Neural progenitor cell (in vitro differentiated cells): Measurements from ENCODE around the gene ALDH3A1. TPM values are rescaled to one million over a fixed set of nuclear protein-coding genes. Genes with fewer than 3 reads are reported as not detected.

ENCODE experiments used
- DNase-seq: peaks from one replicate; pipeline ENCODE4 v3.0.0-alpha.2; 2016; ENCODE audit warnings: low spot score
- H2AFZ ChIP-seq: fragments of 200-600 bp; sonication (generic); replicated peaks from 2 replicates; pipeline ENCODE4 v1.6.1; 2016; ENCODE audit warnings: antibody characterized with exemption
- H3F3A ChIP-seq: fragments of 200-600 bp; sonication (generic); 2 replicates; pipeline ENCODE4 v1.6.1; 2016; ENCODE audit warnings: antibody characterized with exemption, low read depth
- H3K27ac ChIP-seq: fragments of 200-600 bp; sonication (generic); 2 replicates; pipeline ENCODE4 v1.5.1; 2016; ENCODE audit warnings: mild to moderate bottlenecking
- H3K27me3 ChIP-seq: fragments of 200-600 bp; sonication (generic); 2 replicates; pipeline ENCODE4 v1.6.1; 2016; ENCODE audit warnings: mild to moderate bottlenecking, moderate library complexity
- H3K36me3 ChIP-seq: fragments of 200-600 bp; sonication (generic); 2 replicates; pipeline ENCODE4 v1.5.1; 2016
- H3K4me1 ChIP-seq: fragments of 200-600 bp; sonication (generic); 2 replicates; pipeline ENCODE4 v1.6.1; 2016; ENCODE audit warnings: mixed run types
- H3K4me2 ChIP-seq: fragments of 200-600 bp; sonication (generic); 2 replicates; pipeline ENCODE4 v1.6.1; 2016
- H3K4me3 ChIP-seq: fragments of 200-600 bp; sonication (generic); 2 replicates; pipeline ENCODE4 v1.5.1; 2016
- H3K79me2 ChIP-seq: fragments of 200-600 bp; sonication (generic); 2 replicates; pipeline ENCODE4 v1.6.1; 2016; ENCODE audit warnings: low read depth
- H3K9ac ChIP-seq: fragments of 200-600 bp; sonication (generic); 2 replicates; pipeline ENCODE4 v1.6.1; 2016
- H3K9me3 ChIP-seq: fragments of 200-600 bp; sonication (generic); 2 replicates; pipeline ENCODE4 v1.5.1; 2016; ENCODE audit warnings: low read depth
- H4K20me1 ChIP-seq: fragments of 200-600 bp; sonication (generic); 2 replicates; pipeline ENCODE4 v1.6.1; 2016; ENCODE audit warnings: low read depth
- H3K27ac Mint-ChIP-seq: 3 replicates; pipeline ENCODE4 v1.8.0; 2021; ENCODE audit warnings: mixed read lengths
- H3K27me3 Mint-ChIP-seq: 2 replicates; pipeline ENCODE4 v1.8.0; 2022; ENCODE audit warnings: low read depth, mild to moderate bottlenecking, inconsistent platforms, moderate library complexity, mixed read lengths; ENCODE audit not compliant: insufficient read depth
- H3K36me3 Mint-ChIP-seq: 3 replicates; pipeline ENCODE4 v1.8.0; 2021; ENCODE audit warnings: mixed read lengths
- H3K4me1 Mint-ChIP-seq: 3 replicates; pipeline ENCODE4 v1.8.0; 2021; ENCODE audit warnings: mixed read lengths
- H3K4me3 Mint-ChIP-seq: 3 replicates; pipeline ENCODE4 v1.8.0; 2021; ENCODE audit warnings: mild to moderate bottlenecking, moderate library complexity, mixed read lengths
- H3K9me3 Mint-ChIP-seq: 3 replicates; pipeline ENCODE4 v1.8.0; 2020; ENCODE audit warnings: mixed read lengths
- CTCF ChIP-seq: fragments of 200-600 bp; sonication (generic); IDR thresholded peaks from 2 replicates; pipeline ENCODE4 v1.5.1; 2017; ENCODE audit warnings: antibody characterized with exemption, mild to moderate bottlenecking
- EZH2 ChIP-seq: fragments of 200-600 bp; sonication (generic); IDR thresholded peaks from 2 replicates; pipeline ENCODE4 v1.6.1; 2017; ENCODE audit warnings: antibody characterized with exemption, mild to moderate bottlenecking, moderate library complexity
- EZH2phosphoT487 ChIP-seq: fragments of 200-600 bp; sonication (generic); IDR thresholded peaks from 2 replicates; pipeline ENCODE4 v1.6.1; 2017; ENCODE audit warnings: antibody characterized with exemption
- total RNA-seq: library from RNA; depleted of rRNA; stranded (reverse); fragments of >200 nt; gene quantifications from 2 replicates; pipeline ENCODE4 v1.2.3, GENCODE V29; 2015; ENCODE audit warnings: low replicate concordance

The ALDH3A1 gene
- total RNA-seq, 1 donor from 2014 or later, result not detected

- H3K4me1 ChIP-seq, result peaks cover 6% of the 10 kb centered on the region
- no peaks in the 10 kb centered on the region for H3K9me3 ChIP-seq
- Mint-ChIP-seq H3K27me3 (peaks cover 16% of the 10 kb centered on the region), H3K4me3 (no peak overlapping the region), H3K9me3 (no peaks in the 10 kb centered on the region), H3K36me3 (no peaks in the 10 kb centered on the region), H3K4me1 (peaks cover 6% of the 10 kb centered on the region), H3K27ac (no peak overlapping the region)
- peaks cover 13% of the 10 kb centered on the region for H3F3A ChIP-seq
- no peaks in the 10 kb centered on the region for H3K79me2 ChIP-seq
- H3K36me3 ChIP-seq, result no peaks in the 10 kb centered on the region
- H3K27me3 ChIP-seq, result peaks cover 5% of the 10 kb centered on the region
- H2AFZ ChIP-seq, result no peak overlapping the region
- H3K4me2 ChIP-seq, result no peak overlapping the region
- TF ChIP-seq EZH2, result no peak
- H4K20me1 ChIP-seq, result no peaks in the 10 kb centered on the region
- H3K9ac ChIP-seq, result no peak overlapping the region
- H3K4me3 ChIP-seq, result no peak overlapping the region
- H3K27ac ChIP-seq, result no peak overlapping the region
- DNase-seq, result no peak
These were observed 6.2 kb downstream of the ALDH3A1 start for GRCh38 chr17:19741832-19742457.

- no peaks in the 10 kb centered on the region for H3K9me3 ChIP-seq
- no peaks in the 10 kb centered on the region for H3K36me3 ChIP-seq
- Mint-ChIP-seq H3K27ac (no peak overlapping the region), H3K4me3 (no peak overlapping the region), H3K9me3 (no peaks in the 10 kb centered on the region), H3K36me3 (no peaks in the 10 kb centered on the region), H3K4me1 (peaks cover 6% of the 10 kb centered on the region), H3K27me3 (peaks cover 14% of the 10 kb centered on the region)
- H3K9ac ChIP-seq, result no peak overlapping the region
- peaks cover 10% of the 10 kb centered on the region for H3F3A ChIP-seq
- H4K20me1 ChIP-seq, result no peaks in the 10 kb centered on the region
- no peaks in the 10 kb centered on the region for H3K79me2 ChIP-seq
- H3K4me1 ChIP-seq, result peaks cover 6% of the 10 kb centered on the region
- no peak overlapping the region for H3K4me2 ChIP-seq
- no peak overlapping the region for H2AFZ ChIP-seq
- no peak for DNase-seq
- no peak overlapping the region for H3K27ac ChIP-seq
- H3K4me3 ChIP-seq, result no peak overlapping the region
- no peak for TF ChIP-seq EZH2
- TF ChIP-seq EZH2phosphoT487, result no peak
- no peak for TF ChIP-seq CTCF
- H3K27me3 ChIP-seq, result peaks cover 5% of the 10 kb centered on the region
These were observed 7.2 kb downstream of the ALDH3A1 start for GRCh38 chr17:19740933-19741332.

- Histone ChIP-seq H3K4me2 (no peak overlapping the region), H3K27ac (no peak overlapping the region), H3K4me3 (no peak overlapping the region), H3K27me3 (no peaks in the 10 kb centered on the region), H3K79me2 (no peaks in the 10 kb centered on the region), H3K9me3 (no peaks in the 10 kb centered on the region), H3F3A (no peaks in the 10 kb centered on the region), H4K20me1 (no peaks in the 10 kb centered on the region), H3K36me3 (no peaks in the 10 kb centered on the region), H3K4me1 (no peaks in the 10 kb centered on the region), H2AFZ (no peak overlapping the region), H3K9ac (no peak overlapping the region)
- Mint-ChIP-seq H3K36me3 (no peaks in the 10 kb centered on the region), H3K4me3 (no peak overlapping the region), H3K27me3 (peaks cover 17% of the 10 kb centered on the region), H3K27ac (no peak overlapping the region), H3K4me1 (no peaks in the 10 kb centered on the region), H3K9me3 (no peaks in the 10 kb centered on the region)
- TF ChIP-seq CTCF (no peak), EZH2phosphoT487 (no peak), EZH2 (no peak)
- DNase-seq, result no peak
These were observed 8.6 kb downstream of the ALDH3A1 start for GRCh38 chr17:19739241-19740201.
